Omental fat pad (tissue), 4 donors: ENCODE measurements around the gene NDUFS8. TPM values are rescaled to one million over a fixed set of nuclear protein-coding genes. Genes with fewer than 3 reads are reported as not detected.

Experiments
- ATAC-seq: fragments of 150-250 bp; one replicate; pipeline ENCODE4 v1.9.1; 2016; ENCODE audit warnings: mild to moderate bottlenecking, moderate library complexity; ENCODE audit not compliant: low FRiP score
- DNase-seq: peaks from one replicate; pipeline ENCODE4 v3.0.0-alpha.2; 2019; ENCODE audit warnings: low spot score
- CTCF ChIP-seq, 3 donors: fragments of 450-650 bp; IDR thresholded peaks; one replicate each; pipeline ENCODE4 v1.5.1; 2016 to 2017; ENCODE audit warnings: antibody characterized with exemption in 3 of 3, mild to moderate bottlenecking in 3 of 3, moderate library complexity in 2 of 3
- small RNA-seq: library from RNA; depleted of rRNA; stranded (forward); fragments of <200 nt; gene quantifications from one replicate; pipeline ENCODE3, GENCODE V24; 2016
- total RNA-seq, 4 donors: library from RNA; depleted of rRNA; stranded (reverse); fragments of >200 nt; gene quantifications; one replicate each; pipeline ENCODE4 v1.1.0, GENCODE V29; 2016

Gene NDUFS8
- total RNA-seq, 4 donors from 2014 or later = 91.1 to 155 (median 128) TPM

- no peak for DNase-seq
- TF ChIP-seq CTCF (IDR thresholded peaks at IDR 0.05) = no peak
- ATAC-seq = no peak
These were observed 53.0 kb downstream of the NDUFS8 start for GRCh38 chr11:68083517-68083916.

Small RNAs within 50 kb of the gene (small RNA-seq; reads per million reads assigned to genes)
- gene MIR6753 = 0.39 reads per million

Other genes starting within 250 kb of the NDUFS8 start
- gene UNC93B1, start 26.6 kb upstream of the NDUFS8 start, total RNA-seq = 10 to 100 TPM; 33.5 to 63.8 (median 51.4) TPM
- 10 to 100 TPM; 20.5 to 90.8 (median 30.9) TPM for gene ALDH3B1, start 20.4 kb upstream of the NDUFS8 start, total RNA-seq
- gene TCIRG1, start 8.3 kb downstream of the NDUFS8 start, total RNA-seq = 100 to 1,000 TPM in 3 of 4 donors, 10 to 100 TPM in 1; 84.4 to 251 (median 142) TPM
- 10 to 100 TPM; 27.7 to 72.5 (median 33.3) TPM for gene CHKA, start 90.7 kb downstream of the NDUFS8 start, total RNA-seq
- gene KMT5B, start 182.6 kb downstream of the NDUFS8 start, total RNA-seq = 10 to 100 TPM; 19.5 to 47.1 (median 32.1) TPM
- 10 to 100 TPM; 16.4 to 31.2 (median 23.8) TPM for gene C11orf24, start 241.3 kb downstream of the NDUFS8 start, total RNA-seq